ENCODE measurements around the gene SIRT7. TPM values are rescaled to one million over a fixed set of nuclear protein-coding genes. Genes with fewer than 3 reads are reported as not detected.

SIRT7 gene
- total RNA-seq, 1 donor from 2014 or later = 20.9 TPM

DNA sequence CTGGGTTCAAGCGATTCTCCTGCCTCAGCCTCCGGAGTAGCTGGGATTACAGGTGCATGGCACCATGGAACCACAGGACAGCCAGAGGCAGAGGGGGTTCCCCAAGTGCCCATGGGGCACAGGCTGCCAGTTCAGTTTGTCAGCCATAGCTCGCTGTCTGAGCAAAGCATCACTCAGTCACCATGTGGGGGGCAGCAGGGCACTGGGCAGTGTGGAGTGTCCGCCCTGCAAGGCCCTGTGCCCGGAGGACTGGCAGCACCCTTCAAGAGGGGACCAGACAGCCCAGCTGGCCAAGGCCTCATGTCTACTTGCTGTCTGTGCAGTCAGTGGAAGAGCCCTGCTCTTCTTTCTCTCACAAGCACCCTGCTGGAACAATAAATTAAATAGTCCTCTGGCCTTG is 33.0 kb downstream of the SIRT7 start:
- Mint-ChIP-seq H3K27ac (ENCODE audit: unreplicated experiment) (peak overlapping the region; percentile 19), H3K9me3 (ENCODE audit: unreplicated experiment) (no peaks in the 10 kb centered on the region)

DNA sequence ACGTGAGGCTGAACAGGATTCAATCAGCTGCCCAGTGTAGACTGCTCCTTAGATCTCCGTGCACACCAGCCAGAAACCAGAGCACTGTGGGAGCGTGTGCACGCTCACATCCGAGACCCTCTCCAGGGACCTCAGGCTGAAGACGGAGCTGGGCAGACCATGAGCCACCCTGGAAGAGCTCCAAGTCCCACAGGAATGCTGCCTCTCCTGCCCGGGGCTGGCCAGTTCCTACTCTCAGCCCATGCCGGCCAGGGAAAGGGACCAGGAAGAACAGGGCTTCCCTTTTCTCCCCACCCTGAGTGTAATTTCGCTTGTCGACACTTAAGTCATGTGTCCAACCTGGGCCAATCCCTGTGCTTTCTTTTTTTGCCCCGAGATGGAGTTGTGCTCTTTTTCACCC is 33.5 kb downstream of the SIRT7 start:
- peak overlapping the region; percentile 19 for H3K27ac Mint-ChIP-seq (ENCODE audit: unreplicated experiment)
- TF ChIP-seq, protein P1, sequence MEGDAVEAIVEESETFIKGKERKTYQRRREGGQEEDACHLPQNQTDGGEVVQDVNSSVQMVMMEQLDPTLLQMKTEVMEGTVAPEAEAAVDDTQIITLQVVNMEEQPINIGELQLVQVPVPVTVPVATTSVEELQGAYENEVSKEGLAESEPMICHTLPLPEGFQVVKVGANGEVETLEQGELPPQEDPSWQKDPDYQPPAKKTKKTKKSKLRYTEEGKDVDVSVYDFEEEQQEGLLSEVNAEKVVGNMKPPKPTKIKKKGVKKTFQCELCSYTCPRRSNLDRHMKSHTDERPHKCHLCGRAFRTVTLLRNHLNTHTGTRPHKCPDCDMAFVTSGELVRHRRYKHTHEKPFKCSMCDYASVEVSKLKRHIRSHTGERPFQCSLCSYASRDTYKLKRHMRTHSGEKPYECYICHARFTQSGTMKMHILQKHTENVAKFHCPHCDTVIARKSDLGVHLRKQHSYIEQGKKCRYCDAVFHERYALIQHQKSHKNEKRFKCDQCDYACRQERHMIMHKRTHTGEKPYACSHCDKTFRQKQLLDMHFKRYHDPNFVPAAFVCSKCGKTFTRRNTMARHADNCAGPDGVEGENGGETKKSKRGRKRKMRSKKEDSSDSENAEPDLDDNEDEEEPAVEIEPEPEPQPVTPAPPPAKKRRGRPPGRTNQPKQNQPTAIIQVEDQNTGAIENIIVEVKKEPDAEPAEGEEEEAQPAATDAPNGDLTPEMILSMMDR (IDR thresholded peaks at IDR 0.05) = no peak
- peaks cover 29% of the 10 kb centered on the region for H3K36me3 Mint-ChIP-seq (ENCODE audit: unreplicated experiment)
- no peaks in the 10 kb centered on the region for H3K9me3 Mint-ChIP-seq (ENCODE audit: unreplicated experiment)
- H3K27me3 Mint-ChIP-seq (ENCODE audit: unreplicated experiment) = no peaks in the 10 kb centered on the region
- no peak overlapping the region for H3K4me3 Mint-ChIP-seq (ENCODE audit: unreplicated experiment)
- no peak for DNase-seq (ENCODE audit: extremely low spot score, unreplicated experiment)
- peaks cover 9% of the 10 kb centered on the region for H3K4me1 Mint-ChIP-seq (ENCODE audit: unreplicated experiment)

More for the DNA sequence above, 33.0 kb downstream of the SIRT7 start:
- Mint-ChIP-seq H3K27me3 (ENCODE audit: unreplicated experiment) (no peaks in the 10 kb centered on the region), H3K36me3 (ENCODE audit: unreplicated experiment) (peaks cover 26% of the 10 kb centered on the region), H3K4me3 (ENCODE audit: unreplicated experiment) (no peak overlapping the region), H3K4me1 (ENCODE audit: unreplicated experiment) (peaks cover 11% of the 10 kb centered on the region)
- TF ChIP-seq, protein P1 (IDR thresholded peaks at IDR 0.05) = no peak
- DNase-seq (ENCODE audit: extremely low spot score, unreplicated experiment) = no peak

DNA sequence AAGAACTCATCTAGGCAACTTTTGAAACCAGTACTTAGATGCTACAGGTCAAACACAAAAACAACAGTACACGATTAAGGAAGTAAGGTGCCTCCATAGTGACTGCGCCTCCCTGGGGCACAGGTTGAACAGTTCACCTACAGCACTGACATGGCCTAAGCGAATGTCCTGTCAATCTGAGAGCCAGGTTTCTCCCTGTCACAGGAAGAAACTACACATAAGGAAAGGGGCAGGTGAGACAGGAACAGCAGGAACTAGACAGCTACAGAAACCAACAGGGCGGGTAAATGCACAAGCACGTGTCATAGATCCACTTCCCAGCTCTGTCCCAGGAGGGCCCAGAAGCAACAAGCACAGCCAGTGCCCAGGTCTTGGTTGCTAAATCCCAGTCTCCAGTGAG is 38.9 kb downstream of the SIRT7 start:
- DNase-seq (ENCODE audit: extremely low spot score, unreplicated experiment) = no peak
- no peaks in the 10 kb centered on the region for H3K4me1 Mint-ChIP-seq (ENCODE audit: unreplicated experiment)
- H3K4me3 Mint-ChIP-seq (ENCODE audit: unreplicated experiment) = no peak overlapping the region
- no peaks in the 10 kb centered on the region for H3K9me3 Mint-ChIP-seq (ENCODE audit: unreplicated experiment)
- H3K27ac Mint-ChIP-seq (ENCODE audit: unreplicated experiment) = peak overlapping the region; percentile 9
- H3K36me3 Mint-ChIP-seq (ENCODE audit: unreplicated experiment) = peaks cover 9% of the 10 kb centered on the region
- TF ChIP-seq, protein P1 (IDR thresholded peaks at IDR 0.05) = no peak
- no peaks in the 10 kb centered on the region for H3K27me3 Mint-ChIP-seq (ENCODE audit: unreplicated experiment)

DNA sequence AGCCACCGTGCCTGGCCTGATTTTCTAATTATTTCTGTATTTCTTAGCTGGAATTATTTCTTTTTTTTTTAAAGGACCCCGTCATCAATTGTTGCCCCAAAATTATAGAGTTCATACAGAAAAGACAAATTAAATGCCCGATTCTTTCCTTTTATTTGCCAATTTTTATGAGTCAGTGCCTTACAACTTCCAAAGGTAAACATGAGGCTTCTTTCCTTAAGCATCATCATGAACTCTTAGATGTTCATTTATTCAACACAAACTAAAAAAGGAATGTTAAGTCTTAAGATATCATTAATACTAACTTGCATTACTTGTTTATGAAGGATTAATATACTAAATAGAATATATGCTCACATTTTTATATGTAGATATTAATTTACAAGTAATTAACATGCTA is 39.7 kb downstream of the SIRT7 start:
- H3K27me3 Mint-ChIP-seq (ENCODE audit: unreplicated experiment) = no peaks in the 10 kb centered on the region
- H3K4me3 Mint-ChIP-seq (ENCODE audit: unreplicated experiment) = no peak overlapping the region
- TF ChIP-seq, protein P1 (IDR thresholded peaks at IDR 0.05) = no peak
- no peak overlapping the region for H3K27ac Mint-ChIP-seq (ENCODE audit: unreplicated experiment)
- no peak for DNase-seq (ENCODE audit: extremely low spot score, unreplicated experiment)
- H3K4me1 Mint-ChIP-seq (ENCODE audit: unreplicated experiment) = no peaks in the 10 kb centered on the region
- H3K36me3 Mint-ChIP-seq (ENCODE audit: unreplicated experiment) = peaks cover 9% of the 10 kb centered on the region
- H3K9me3 Mint-ChIP-seq (ENCODE audit: unreplicated experiment) = no peaks in the 10 kb centered on the region

DNA sequence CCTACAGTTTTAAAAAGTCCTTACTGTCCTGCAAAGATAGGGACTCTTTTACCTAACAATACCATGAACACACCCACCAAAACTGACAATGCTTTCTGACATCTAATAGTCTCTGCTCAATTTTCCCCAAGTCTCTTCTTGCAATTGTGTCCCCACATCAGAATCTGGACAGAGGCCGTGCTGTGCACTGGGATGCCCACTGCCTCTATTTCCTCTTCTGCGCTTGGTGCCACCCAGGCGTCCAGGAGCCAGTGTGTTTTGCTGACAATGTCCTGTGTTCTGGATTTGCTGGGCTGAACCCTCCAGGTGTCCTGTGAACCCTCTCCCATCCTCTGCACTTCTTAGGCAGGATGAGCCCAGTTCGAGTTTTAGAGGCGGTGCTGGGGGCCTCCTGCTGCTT is 40.4 kb downstream of the SIRT7 start:
- Mint-ChIP-seq H3K9me3 (ENCODE audit: unreplicated experiment) (no peaks in the 10 kb centered on the region), H3K4me1 (ENCODE audit: unreplicated experiment) (peaks cover 5% of the 10 kb centered on the region), H3K27ac (ENCODE audit: unreplicated experiment) (no peak overlapping the region), H3K4me3 (ENCODE audit: unreplicated experiment) (no peak overlapping the region), H3K27me3 (ENCODE audit: unreplicated experiment) (no peaks in the 10 kb centered on the region), H3K36me3 (ENCODE audit: unreplicated experiment) (peaks cover 7% of the 10 kb centered on the region)
- DNase-seq (ENCODE audit: extremely low spot score, unreplicated experiment) = no peak
- TF ChIP-seq, protein P1 (IDR thresholded peaks at IDR 0.05) = no peak
